ENCODE results near the gene PLA2G15.

PLA2G15 gene

DNA sequence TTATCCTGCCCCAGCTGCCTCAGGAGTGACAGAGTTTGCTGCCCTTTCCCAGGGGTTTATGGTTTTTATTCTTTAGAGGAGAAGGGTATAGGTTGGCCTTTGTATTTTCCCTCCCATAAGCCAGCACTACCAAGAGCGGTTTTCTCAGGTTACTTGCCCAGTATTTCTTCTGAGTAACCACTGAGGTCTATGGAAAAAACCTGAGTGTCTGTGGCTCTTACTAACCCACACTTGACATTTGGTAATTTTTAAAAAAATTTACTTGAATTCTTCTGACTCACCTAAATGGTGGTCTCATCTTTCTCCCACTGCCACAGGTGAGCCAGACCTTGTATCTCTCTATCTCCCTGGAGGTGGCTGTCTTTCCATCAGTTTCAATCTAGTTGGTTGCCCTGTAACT is 25.2 kb downstream of the PLA2G15 start:
- no peak overlapping the region for H3K4me3 Mint-ChIP-seq
- no peaks in the 10 kb centered on the region for H3K27me3 Mint-ChIP-seq
- H3K27ac Mint-ChIP-seq = peak overlapping the region; percentile 88
- peaks cover 11% of the 10 kb centered on the region for H3K36me3 Mint-ChIP-seq
- ATAC-seq (ENCODE audit: low read depth) (no peak), DNase-seq (ENCODE audit: low spot score in 2 of 2) (no peak)
- H3K4me1 Mint-ChIP-seq = peaks cover 45% of the 10 kb centered on the region
- H3K9me3 Mint-ChIP-seq = no peaks in the 10 kb centered on the region

DNA sequence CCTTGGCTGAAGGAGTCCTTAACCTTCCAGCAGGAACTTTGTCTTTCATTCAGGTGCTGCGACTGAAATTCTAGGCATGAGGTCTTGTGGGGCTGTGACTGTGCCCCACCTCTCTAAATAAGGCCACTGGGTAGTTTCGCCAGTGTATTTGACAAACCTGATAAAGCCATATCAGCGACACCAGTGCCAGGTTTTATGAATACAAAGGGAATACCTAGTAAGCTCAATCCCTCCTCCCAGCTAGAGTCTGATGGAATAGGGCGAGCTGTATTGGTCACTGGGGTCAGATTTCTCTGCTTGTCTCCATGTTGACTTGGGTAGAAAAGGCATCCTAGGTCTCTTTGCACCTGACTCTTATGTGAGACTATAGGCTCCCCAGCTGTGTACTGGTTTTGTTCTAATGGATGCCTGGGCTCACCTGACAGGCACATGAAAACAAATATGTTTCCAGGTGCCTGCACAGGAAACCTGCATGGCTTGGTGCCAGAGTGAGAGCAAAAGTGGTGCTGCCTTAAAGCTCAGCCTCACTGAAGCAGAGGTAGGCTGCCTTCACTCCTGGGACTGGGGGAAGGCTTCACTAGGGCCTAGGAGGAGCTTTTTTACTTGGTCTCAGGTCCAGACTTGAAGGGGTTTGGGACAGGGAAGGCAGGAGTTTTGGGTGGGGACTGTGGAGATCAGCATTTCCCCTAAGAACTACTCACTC is 27.5 kb downstream of the PLA2G15 start:
- ATAC-seq (ENCODE audit: low read depth) (peak; percentile 54), DNase-seq (ENCODE audit: low spot score in 2 of 2) (no peak)
- Mint-ChIP-seq H3K4me3 (peak overlapping the region; percentile 66), H3K27ac (peak overlapping the region; percentile 42), H3K36me3 (peaks cover 12% of the 10 kb centered on the region), H3K9me3 (no peaks in the 10 kb centered on the region), H3K4me1 (peaks cover 44% of the 10 kb centered on the region), H3K27me3 (no peaks in the 10 kb centered on the region)

DNA sequence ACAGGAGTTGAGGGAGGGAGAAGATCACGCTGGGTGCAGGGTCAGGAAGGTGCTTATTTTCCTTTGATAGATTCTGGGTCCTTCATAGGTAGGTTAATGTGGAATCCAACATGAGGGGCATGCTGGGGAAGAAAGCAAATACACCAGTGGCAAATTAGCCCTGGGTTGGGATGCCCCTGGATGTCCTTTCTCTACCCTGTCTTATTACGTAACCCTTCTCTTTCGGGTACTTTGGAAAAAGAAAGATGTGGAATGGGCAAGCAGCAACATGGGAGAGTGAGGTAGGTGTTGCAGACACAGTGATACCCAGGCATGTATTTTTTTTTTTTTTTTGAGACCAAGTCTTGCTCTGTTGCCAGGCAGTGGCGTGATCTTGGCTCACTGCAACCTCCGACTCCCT is 28.3 kb downstream of the PLA2G15 start:
- H3K36me3 Mint-ChIP-seq = peaks cover 12% of the 10 kb centered on the region
- no peak for ATAC-seq (ENCODE audit: low read depth)
- no peaks in the 10 kb centered on the region for H3K9me3 Mint-ChIP-seq
- DNase-seq (ENCODE audit: low spot score in 2 of 2) = no peak
- H3K27ac Mint-ChIP-seq = peak overlapping the region; percentile 42
- H3K4me3 Mint-ChIP-seq = peak overlapping the region; percentile 66
- H3K4me1 Mint-ChIP-seq = peaks cover 39% of the 10 kb centered on the region
- no peaks in the 10 kb centered on the region for H3K27me3 Mint-ChIP-seq

DNA sequence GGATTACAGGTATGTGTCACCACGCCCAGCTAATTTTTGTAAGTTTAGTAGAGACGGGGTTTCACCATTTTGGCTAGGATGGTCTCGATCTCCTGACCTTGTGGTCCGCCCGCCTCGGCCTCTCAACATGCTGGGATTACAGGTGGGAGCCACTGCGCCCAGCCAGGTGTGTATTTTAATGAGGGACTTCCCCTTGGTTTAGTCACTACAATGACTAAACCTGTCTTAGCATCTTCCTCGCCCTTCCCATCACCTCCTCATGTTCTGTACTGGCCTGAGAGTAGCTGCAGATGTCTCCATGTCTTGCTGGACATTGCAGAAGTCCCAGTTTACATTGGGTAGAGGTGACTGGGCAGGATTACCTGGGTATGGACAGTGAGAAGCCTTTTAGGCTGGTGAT is 28.7 kb downstream of the PLA2G15 start:
- no peaks in the 10 kb centered on the region for H3K27me3 Mint-ChIP-seq
- peak overlapping the region; percentile 58 for H3K27ac Mint-ChIP-seq
- no peaks in the 10 kb centered on the region for H3K9me3 Mint-ChIP-seq
- H3K4me3 Mint-ChIP-seq = peak overlapping the region; percentile 14
- peaks cover 12% of the 10 kb centered on the region for H3K36me3 Mint-ChIP-seq
- peaks cover 39% of the 10 kb centered on the region for H3K4me1 Mint-ChIP-seq
- no peak for DNase-seq (ENCODE audit: low spot score in 2 of 2)
- no peak for ATAC-seq (ENCODE audit: low read depth)

DNA sequence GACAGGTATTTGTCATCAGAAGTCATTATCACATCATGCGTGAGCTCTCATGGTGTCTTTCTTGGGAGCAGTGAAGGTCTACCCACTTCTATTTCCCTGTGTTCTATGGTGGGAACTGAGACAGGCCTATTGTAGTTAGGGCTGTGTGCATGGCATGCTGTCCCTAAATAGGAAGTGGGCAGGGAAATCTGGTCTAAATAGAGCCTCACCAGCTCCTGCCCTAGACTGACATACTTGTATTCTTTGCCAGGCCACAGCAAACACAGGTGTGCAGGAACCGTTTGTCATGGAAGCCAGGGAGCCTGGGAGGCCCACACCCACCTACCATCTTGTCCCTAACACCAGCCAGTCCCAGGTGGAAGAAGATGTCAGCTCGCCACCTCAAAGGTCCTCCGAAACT is 29.3 kb downstream of the PLA2G15 start:
- H3K9me3 Mint-ChIP-seq = no peaks in the 10 kb centered on the region
- ATAC-seq (ENCODE audit: low read depth) (no peak), DNase-seq (ENCODE audit: low spot score in 2 of 2) (no peak)
- H3K36me3 Mint-ChIP-seq = peaks cover 8% of the 10 kb centered on the region
- no peaks in the 10 kb centered on the region for H3K27me3 Mint-ChIP-seq
- peaks cover 33% of the 10 kb centered on the region for H3K4me1 Mint-ChIP-seq
- H3K4me3 Mint-ChIP-seq = peak overlapping the region; percentile 5
- peak overlapping the region; percentile 58 for H3K27ac Mint-ChIP-seq

DNA sequence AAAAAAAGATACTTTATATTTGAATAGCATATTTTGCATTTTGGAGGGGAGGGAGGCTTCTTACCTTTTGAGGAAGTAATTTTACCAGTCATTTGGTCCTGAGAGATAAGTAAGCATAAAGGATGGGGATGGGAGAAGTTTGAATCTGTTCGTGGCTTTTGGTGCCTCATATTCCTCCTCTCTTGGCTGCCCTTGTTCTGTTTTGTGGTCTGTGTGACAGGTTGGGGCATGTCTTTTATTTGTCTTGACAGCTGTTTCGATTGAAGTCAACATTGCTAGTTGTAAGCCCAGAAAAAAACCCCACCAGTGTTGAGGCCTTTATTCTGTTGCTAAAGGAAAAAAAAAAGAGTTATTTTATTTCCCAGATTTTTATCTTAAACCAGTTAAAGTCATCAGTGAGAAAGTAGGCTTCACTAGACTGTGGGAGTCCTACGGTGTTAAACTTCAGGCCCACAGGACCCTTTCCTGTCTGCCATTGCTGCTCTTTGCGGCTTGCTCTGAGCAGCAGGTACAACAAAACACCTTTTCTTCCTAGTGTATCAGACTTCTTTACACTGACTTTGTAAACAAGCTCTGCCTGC is 30.5 kb downstream of the PLA2G15 start:
- DNase-seq (ENCODE audit: low spot score in 2 of 2) (no peak), ATAC-seq (ENCODE audit: low read depth) (peak; percentile 81)
- Mint-ChIP-seq H3K27me3 (no peaks in the 10 kb centered on the region), H3K4me3 (peak overlapping the region; percentile 73), H3K36me3 (peaks cover 11% of the 10 kb centered on the region), H3K4me1 (peaks cover 36% of the 10 kb centered on the region), H3K27ac (peak overlapping the region; percentile 82), H3K9me3 (no peaks in the 10 kb centered on the region)

DNA sequence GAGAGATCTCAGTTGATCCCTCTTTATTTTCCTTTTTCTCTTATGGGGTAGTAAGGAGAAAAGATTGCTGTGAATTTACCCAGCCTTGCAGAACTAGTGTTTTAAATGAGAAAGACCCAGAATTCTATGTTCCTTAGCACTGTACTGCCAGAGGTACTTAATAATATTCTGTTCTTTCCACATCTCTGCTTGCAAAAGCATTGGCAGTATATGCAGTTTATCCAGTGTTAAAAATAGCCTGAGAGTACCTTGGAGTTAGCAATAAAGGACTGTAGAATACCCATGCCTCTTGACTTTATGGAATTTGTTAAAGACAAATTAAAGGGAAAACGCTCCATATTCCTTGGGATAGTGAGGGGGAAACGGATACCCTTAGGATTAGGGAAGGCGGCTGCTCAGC is 31.1 kb downstream of the PLA2G15 start:
- no peaks in the 10 kb centered on the region for H3K9me3 Mint-ChIP-seq
- H3K27me3 Mint-ChIP-seq = no peaks in the 10 kb centered on the region
- H3K4me1 Mint-ChIP-seq = peaks cover 40% of the 10 kb centered on the region
- H3K36me3 Mint-ChIP-seq = peaks cover 12% of the 10 kb centered on the region
- ATAC-seq (ENCODE audit: low read depth) = no peak
- H3K27ac Mint-ChIP-seq = peak overlapping the region; percentile 82
- peak overlapping the region; percentile 73 for H3K4me3 Mint-ChIP-seq
- DNase-seq (ENCODE audit: low spot score in 2 of 2) = no peak

DNA sequence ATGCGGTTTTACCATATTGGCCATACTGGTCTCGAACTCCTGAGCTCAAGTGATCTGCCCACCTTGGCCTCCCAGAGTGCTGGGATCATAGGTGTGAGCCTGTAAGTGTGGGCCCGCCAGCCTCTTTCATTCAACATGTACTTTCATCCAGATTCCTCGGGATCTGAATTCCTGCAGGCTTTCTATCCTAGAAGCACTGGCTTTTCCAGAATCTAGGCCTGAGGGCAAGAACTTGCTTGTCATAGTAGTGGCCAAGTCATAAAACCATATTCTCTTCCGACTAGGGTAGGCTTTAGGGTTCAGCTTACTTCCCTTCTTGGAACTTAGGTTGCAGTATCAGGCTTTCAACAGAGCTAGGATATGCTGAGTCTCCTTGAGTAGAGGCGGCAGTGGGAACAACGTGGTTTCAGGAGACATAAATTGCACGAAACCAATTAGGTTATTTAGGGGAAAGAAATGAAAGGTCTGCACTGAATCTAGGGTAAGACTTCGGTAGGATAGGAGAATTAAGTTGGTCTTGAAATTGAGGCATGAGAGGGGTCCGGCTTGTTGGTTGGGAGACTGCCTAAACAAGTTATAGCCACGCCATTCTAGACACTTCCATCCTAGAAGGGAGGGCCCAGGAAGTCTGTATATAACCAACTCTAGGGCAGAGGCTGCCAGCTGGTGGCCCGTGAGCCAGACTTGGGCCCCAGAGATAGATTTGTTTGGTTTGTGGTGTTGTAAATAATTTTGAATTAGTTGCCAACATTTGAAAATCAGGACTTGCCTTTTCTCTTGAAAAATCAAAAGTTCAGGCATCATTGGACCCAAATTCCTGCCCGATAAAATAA is 34.8 kb downstream of the PLA2G15 start:
- H3K9me3 Mint-ChIP-seq = no peaks in the 10 kb centered on the region
- H3K4me3 Mint-ChIP-seq = no peak overlapping the region
- ATAC-seq (ENCODE audit: low read depth) = no peak
- H3K4me1 Mint-ChIP-seq = peaks cover 42% of the 10 kb centered on the region
- H3K27me3 Mint-ChIP-seq = no peaks in the 10 kb centered on the region
- DNase-seq (ENCODE audit: low spot score in 2 of 2) = no peak
- no peak overlapping the region for H3K27ac Mint-ChIP-seq
- H3K36me3 Mint-ChIP-seq = peaks cover 15% of the 10 kb centered on the region

DNA sequence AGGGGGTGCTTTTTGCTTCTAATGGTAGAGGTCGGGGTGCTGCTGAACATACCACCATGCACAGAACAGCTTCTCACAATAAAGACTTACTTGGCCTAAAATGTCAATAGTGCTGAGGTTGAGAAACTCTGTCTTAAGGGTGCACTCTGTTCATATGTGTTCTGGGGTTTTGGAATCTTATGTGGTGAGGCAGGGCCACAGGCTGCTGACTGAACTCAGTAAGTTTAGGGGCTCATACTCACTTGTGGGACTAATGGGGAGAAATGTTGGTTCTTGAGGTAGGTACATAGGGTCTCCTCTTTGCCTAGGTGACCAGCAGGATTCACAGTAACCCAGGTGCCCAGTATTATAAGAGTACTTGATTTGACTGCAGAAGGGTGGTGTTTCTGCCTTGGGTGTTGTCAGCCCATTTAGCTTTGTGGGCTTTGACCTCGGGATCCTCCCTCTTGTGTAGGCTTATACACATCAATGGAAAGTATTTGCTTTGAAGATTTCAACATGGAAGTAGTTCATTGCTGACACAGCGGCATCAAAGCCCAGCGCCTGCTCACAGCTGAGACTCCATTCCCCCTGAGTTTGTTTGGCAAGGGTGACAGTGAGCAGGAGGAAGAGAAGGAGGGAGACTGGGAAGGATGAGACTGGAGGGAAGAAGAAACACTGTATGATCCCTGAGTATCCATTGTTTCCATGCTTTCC is 36.3 kb downstream of the PLA2G15 start:
- Mint-ChIP-seq H3K36me3 (peaks cover 17% of the 10 kb centered on the region), H3K4me1 (peaks cover 42% of the 10 kb centered on the region), H3K27me3 (no peaks in the 10 kb centered on the region), H3K9me3 (no peaks in the 10 kb centered on the region), H3K4me3 (no peak overlapping the region), H3K27ac (peak overlapping the region; percentile 77)
- no peak for ATAC-seq (ENCODE audit: low read depth)
- DNase-seq (ENCODE audit: low spot score in 2 of 2) = no peak

DNA sequence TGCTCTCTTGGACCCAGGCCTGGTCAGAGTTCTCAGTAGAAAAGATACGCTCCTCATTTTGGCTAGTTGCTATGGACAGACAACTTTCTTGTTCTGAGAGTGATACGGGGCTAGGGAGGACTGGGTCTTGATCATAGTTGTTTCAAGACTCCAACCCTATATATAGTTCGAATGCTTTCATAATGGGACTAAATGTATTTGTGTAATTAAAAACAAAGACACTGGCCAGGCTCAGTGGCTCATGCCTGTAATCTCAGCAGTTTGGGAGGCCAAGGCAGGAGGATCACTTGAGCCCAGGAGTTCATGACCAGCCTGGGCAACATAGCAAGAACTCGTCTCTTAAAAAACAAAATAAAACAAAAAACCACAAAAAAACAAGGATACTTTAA is 36.9 kb downstream of the PLA2G15 start:
- Mint-ChIP-seq H3K27me3 (no peaks in the 10 kb centered on the region), H3K9me3 (no peaks in the 10 kb centered on the region), H3K4me1 (peaks cover 45% of the 10 kb centered on the region), H3K4me3 (no peak overlapping the region), H3K36me3 (peaks cover 18% of the 10 kb centered on the region), H3K27ac (peak overlapping the region; percentile 77)
- ATAC-seq (ENCODE audit: low read depth) = no peak
- DNase-seq (ENCODE audit: low spot score in 2 of 2) = no peak

DNA sequence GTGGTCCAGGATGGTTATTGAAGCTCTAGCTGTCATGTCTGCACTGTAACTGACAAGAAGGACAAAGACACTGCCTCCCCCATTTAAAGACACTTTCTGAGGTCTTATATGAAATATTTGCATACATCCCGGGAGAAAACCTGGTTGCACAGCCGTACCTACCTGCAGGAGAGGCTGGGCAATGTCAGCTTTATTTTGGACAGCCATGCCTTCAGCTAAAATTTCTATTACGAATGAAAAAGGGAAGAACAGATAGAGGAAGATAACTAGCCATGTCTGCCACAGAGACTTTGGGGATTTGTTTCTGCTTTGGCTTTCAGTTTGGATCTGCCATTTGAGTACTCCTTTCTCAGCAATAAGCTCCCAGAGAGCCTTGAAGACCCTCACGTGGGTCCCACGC is 38.2 kb downstream of the PLA2G15 start:
- no peaks in the 10 kb centered on the region for H3K9me3 Mint-ChIP-seq
- H3K36me3 Mint-ChIP-seq = peaks cover 27% of the 10 kb centered on the region
- no peak for ATAC-seq (ENCODE audit: low read depth)
- H3K27me3 Mint-ChIP-seq = no peaks in the 10 kb centered on the region
- H3K4me1 Mint-ChIP-seq = peaks cover 55% of the 10 kb centered on the region
- peak overlapping the region; percentile 75 for H3K4me3 Mint-ChIP-seq
- DNase-seq (ENCODE audit: low spot score in 2 of 2) = no peak
- peak overlapping the region; percentile 82 for H3K27ac Mint-ChIP-seq

DNA sequence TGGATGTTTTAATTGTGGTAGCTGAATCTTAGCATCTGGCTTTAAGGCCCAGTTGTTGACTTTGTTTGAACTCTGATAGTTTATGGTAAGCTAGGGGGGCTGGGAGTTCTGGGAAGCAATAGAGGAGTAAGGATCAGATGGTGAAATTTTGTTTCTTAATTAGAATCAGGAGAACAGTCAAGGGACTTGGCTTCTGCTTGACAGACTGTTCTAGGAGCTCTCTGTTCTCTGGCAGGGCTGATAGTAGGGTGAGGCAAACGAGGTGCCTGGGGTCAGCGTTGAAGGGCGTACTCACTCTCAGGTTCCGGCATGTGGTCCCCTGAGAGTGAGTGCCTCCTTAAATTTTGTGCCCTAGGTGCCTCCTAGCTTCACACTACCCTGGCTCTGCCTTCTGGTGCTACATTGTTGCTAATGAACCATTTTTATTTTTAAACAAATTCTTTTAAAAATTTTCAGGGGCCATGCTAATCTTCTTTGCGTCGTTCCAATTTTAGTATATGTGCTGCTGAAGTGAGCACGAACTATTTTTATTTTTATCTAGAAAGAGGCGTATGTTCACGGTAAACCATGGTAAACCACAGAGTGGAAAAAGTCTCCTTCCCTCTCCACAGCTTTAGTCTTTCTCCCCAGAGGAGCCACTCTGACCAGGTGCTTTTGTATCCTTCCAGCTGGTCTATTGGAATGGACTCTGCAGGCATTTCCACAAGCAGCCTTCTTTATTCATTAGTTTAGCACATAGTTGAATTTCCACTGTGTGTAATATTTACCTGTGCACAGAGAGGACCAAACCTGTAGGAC is 38.8 kb downstream of the PLA2G15 start:
- DNase-seq (ENCODE audit: low spot score in 2 of 2) = no peak
- ATAC-seq (ENCODE audit: low read depth) = peak; percentile 8
- Mint-ChIP-seq H3K36me3 (peaks cover 27% of the 10 kb centered on the region), H3K4me1 (peaks cover 55% of the 10 kb centered on the region), H3K9me3 (no peaks in the 10 kb centered on the region), H3K27me3 (no peaks in the 10 kb centered on the region), H3K4me3 (peak overlapping the region; percentile 75), H3K27ac (peak overlapping the region; percentile 82)

DNA sequence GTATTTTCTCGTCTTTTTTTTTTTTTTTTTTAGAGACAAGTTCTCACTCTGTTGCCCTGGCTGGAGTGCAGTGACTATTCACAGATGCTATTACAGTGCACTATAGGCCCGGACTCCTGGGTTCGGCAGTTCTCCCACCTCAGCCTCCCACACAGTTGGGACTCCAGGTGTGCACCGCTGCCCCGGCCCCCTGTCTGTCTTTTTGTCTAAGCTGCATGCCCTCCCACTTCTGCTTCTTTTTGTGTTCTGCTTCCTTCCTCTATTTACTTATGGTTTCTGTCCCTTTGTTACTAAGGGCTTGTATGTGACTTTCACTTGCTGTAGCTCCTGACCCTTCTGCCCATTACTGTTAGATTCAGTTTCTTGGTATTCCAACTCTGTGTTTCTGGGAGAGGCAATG is 39.7 kb downstream of the PLA2G15 start:
- Mint-ChIP-seq H3K27me3 (no peaks in the 10 kb centered on the region), H3K36me3 (peaks cover 27% of the 10 kb centered on the region), H3K27ac (peak overlapping the region; percentile 82), H3K9me3 (no peaks in the 10 kb centered on the region), H3K4me3 (peak overlapping the region; percentile 57), H3K4me1 (peaks cover 59% of the 10 kb centered on the region)
- ATAC-seq (ENCODE audit: low read depth) (peak; percentile 78), DNase-seq (ENCODE audit: low spot score in 2 of 2) (peak; percentile 48 to 61)
